Activated CD8-positive, alpha-beta memory T cell treated with anti-CD3 and anti-CD28 coated beads for 4 hours (primary cell): ENCODE results near the gene INPP4B.
"Not testable (repeated sequence)": the region's sequence is repeated elsewhere in the genome, so short reads cannot be mapped to it uniquely, and the experiment has no call there.

ENCODE experiments used
- DNase-seq, 2 donors: peaks; one replicate each; pipeline ENCODE4 v3.0.0-alpha.2; 2020; ENCODE audit warnings: low read depth in 2 of 2

The INPP4B gene

GRCh38 chr4:142687547-142688275 lies 158.4 kb downstream of the INPP4B start:
- DNase-seq = no peak

- DNase-seq = no peak
Observed at GRCh38 chr4:142686081-142686480, 160.0 kb downstream of the INPP4B start.

GRCh38 chr4:142683997-142684396 lies 162.1 kb downstream of the INPP4B start:
- no peak for DNase-seq

- no peak for DNase-seq
Observed at GRCh38 chr4:142683503-142683902, 162.6 kb downstream of the INPP4B start.

GRCh38 chr4:142671516-142671915 lies 174.6 kb downstream of the INPP4B start:
- DNase-seq = no peak

GRCh38 chr4:142663828-142664227 lies 182.3 kb downstream of the INPP4B start:
- no peak for DNase-seq

GRCh38 chr4:142660728-142661127 lies 185.4 kb downstream of the INPP4B start:
- DNase-seq = no peak

GRCh38 chr4:142656178-142656577 lies 189.9 kb downstream of the INPP4B start:
- no peak for DNase-seq

- no peak for DNase-seq
Observed at GRCh38 chr4:142648378-142648777, 197.7 kb downstream of the INPP4B start.

GRCh38 chr4:142645475-142646108 lies 200.5 kb downstream of the INPP4B start:
- no peak for DNase-seq

GRCh38 chr4:142644628-142645027 lies 201.5 kb downstream of the INPP4B start:
- not testable (repeated sequence) for DNase-seq

- no peak for DNase-seq
Observed at GRCh38 chr4:142637614-142638013, 208.5 kb downstream of the INPP4B start.

GRCh38 chr4:142631836-142632235 lies 214.3 kb downstream of the INPP4B start:
- no peak for DNase-seq

- DNase-seq = no peak
Observed at GRCh38 chr4:142615324-142615665, 230.8 kb downstream of the INPP4B start.

- no peak for DNase-seq
Observed at GRCh38 chr4:142614621-142615323, 231.3 kb downstream of the INPP4B start.

GRCh38 chr4:142607976-142608375 lies 238.1 kb downstream of the INPP4B start:
- DNase-seq = no peak

- DNase-seq = no peak
Observed at GRCh38 chr4:142600952-142601351, 245.1 kb downstream of the INPP4B start.

- DNase-seq = no peak
Observed at GRCh38 chr4:142598132-142598531, 248.0 kb downstream of the INPP4B start.

GRCh38 chr4:142596595-142596994 lies 249.5 kb downstream of the INPP4B start:
- no peak for DNase-seq

- DNase-seq = no peak
Observed at GRCh38 chr4:142596121-142596520, 250.0 kb downstream of the INPP4B start.

- DNase-seq = no peak
Observed at GRCh38 chr4:142595222-142595871, 250.8 kb downstream of the INPP4B start.

GRCh38 chr4:142585411-142585810 lies 260.7 kb downstream of the INPP4B start:
- no peak for DNase-seq
